GM12875 (cell line): ENCODE data around the gene ALLC.
"Not testable (repeated sequence)": the region's sequence is repeated elsewhere in the genome, so short reads cannot be mapped to it uniquely, and the experiment has no call there.

Experiments
- H3K4me3 ChIP-seq: one replicate; pipeline ENCODE4 v1.5.1; 2011; ENCODE audit warnings: low read depth, low read length, control low read depth
- CTCF ChIP-seq: IDR thresholded peaks from 2 replicates; pipeline ENCODE4 v1.5.1; 2011; ENCODE audit warnings: low read depth, mild to moderate bottlenecking, control low read depth, inconsistent platforms, low read length, moderate library complexity, borderline replicate concordance; ENCODE audit not compliant: insufficient read depth

ALLC gene

GRCh38 chr2:3613524-3613905 is 44.5 kb upstream of the ALLC start:
- TF ChIP-seq CTCF, result no peak
- no peak overlapping the region for H3K4me3 ChIP-seq

- H3K4me3 ChIP-seq, result not testable (repeated sequence)
These were observed 43.3 kb upstream of the ALLC start for GRCh38 chr2:3614743-3615142.

DNA sequence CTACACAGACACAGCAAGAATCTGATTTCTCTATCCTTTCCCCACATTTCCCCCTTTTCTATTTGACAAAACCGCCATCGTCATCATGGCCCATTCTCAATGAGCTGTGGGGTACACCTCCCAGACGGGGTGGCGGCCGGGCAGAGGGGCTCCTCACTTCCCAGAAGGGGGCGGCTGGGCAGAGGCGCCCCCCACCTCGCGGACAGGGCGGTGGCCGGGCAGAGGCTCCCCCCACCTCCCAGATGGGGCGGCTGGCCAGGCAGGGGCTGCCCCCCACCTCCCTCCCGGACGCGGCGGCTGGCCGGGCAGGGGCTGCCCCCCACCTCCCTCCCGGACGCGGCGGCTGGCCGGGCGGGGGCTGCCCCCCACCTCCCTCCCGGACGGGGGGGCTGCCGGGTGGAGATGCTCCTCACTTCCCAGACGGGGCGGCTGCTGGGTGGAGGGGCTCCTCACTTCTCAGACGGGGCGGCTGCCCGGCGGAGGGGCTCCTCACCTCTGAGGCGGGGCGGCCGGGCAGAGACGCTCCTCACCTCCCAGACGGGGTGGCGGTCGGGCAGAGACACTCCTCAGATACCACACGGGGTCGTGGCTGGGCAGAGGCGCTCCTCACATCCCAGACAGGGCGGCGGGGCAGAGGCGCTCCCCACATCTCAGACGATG is 42.3 kb upstream of the ALLC start:
- H3K4me3 ChIP-seq, result not testable (repeated sequence)

- not testable (repeated sequence) for H3K4me3 ChIP-seq
These were observed 41.4 kb upstream of the ALLC start for GRCh38 chr2:3616435-3617197.

- no peak for TF ChIP-seq CTCF
- no peak overlapping the region for H3K4me3 ChIP-seq
These were observed 40.7 kb upstream of the ALLC start for GRCh38 chr2:3617198-3617890.

GRCh38 chr2:3618367-3618766 is 39.6 kb upstream of the ALLC start:
- H3K4me3 ChIP-seq, result no peak overlapping the region
- no peak for TF ChIP-seq CTCF

- no peak overlapping the region for H3K4me3 ChIP-seq
- TF ChIP-seq CTCF, result no peak
These were observed 39.0 kb upstream of the ALLC start for GRCh38 chr2:3619033-3619432.

DNA sequence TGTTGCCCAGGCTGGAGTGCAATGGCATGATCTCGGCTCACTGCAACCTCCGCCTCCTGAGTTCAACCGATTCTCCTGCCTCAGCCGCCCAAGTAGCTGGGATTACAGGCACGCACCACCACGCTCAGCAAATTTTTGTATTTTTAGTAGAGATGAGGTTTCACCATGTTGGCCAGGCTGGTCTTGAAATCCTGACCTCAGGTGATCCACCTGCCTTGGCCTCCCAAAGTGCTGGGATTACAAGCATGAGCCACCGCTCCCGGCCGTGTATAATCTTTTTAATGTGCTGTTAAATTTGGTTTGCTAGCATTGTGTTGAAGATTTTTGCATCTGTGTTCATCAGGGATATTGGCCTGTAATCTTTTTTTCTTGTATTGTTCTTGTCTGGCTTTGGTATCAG is 38.3 kb upstream of the ALLC start:
- not testable (repeated sequence) for H3K4me3 ChIP-seq

DNA sequence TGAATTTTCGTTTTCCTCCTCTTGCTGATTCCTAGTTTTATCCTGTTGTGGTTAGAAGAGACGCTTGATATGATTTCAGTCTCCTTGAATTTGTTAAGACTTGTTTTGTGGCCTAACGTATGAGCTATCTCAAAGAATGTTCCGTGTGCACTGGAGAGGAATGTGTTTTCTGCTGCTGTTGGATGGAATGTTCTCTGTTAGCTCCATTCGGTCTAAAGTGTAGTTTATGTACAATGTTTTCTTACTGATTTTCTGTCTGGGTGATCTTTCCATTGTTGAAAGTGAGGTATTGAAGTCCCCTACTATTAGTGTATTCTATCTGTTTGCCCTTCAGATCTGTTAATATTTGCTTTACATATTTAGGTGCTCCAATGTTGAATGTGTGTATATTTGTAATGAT is 37.2 kb upstream of the ALLC start:
- TF ChIP-seq CTCF, result no peak
- H3K4me3 ChIP-seq, result no peak overlapping the region
